Epithelial cell of prostate (primary cell): ENCODE measurements around the gene CLNK.
"Not testable (repeated sequence)": the region's sequence is repeated elsewhere in the genome, so short reads cannot be mapped to it uniquely, and the experiment has no call there.

Experiments used
- DNase-seq: peaks from one replicate; pipeline ENCODE4 v3.0.0-alpha.2; 2011; ENCODE audit warnings: low read depth, low spot score
- H3K27ac ChIP-seq: fragments of 450-650 bp; 2 replicates; pipeline ENCODE4 v1.5.1; 2017; ENCODE audit warnings: mild to moderate bottlenecking

CLNK gene

DNA sequence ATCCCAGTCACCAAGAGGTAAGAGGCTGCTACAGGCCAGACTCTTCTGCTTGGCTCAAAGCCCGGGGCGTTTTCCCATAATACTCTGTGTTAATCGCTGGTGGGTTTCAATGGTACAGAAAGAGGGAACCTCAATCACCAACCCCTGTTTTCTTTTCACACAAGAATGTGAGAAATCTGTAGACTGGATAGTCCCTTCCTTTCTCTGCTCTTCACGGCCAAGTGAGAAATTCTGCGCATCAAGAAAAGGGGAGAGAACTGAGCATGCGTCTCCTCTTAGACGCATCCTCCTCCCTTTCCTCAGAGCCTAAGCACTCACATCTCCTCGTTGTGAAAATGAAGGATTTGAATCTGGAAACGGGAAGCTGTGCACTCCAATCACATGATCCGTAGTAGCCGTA is 64.7 kb downstream of the CLNK start:
- H3K27ac ChIP-seq: no peak overlapping the region
- DNase-seq: no peak

DNA sequence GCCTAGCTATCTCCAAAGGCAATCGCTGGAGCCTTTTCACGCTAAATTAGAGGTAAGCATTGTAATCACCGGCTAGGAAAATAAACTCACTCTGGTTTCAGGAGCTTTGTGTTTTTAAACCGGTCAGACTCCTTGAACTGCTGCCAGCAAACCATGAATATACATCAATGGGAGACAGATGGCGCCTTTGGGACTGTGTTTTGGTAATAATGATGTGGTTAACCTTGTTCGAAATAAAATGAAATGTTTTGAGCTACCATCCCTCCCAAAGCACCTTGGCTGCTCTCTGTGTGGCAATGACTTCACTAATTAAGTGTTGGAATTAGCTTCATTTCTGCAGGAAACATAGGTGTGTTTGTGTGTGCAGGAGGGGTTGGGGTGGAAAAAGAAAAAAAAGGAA is 65.3 kb downstream of the CLNK start:
- no peak for DNase-seq
- no peak overlapping the region for H3K27ac ChIP-seq

DNA sequence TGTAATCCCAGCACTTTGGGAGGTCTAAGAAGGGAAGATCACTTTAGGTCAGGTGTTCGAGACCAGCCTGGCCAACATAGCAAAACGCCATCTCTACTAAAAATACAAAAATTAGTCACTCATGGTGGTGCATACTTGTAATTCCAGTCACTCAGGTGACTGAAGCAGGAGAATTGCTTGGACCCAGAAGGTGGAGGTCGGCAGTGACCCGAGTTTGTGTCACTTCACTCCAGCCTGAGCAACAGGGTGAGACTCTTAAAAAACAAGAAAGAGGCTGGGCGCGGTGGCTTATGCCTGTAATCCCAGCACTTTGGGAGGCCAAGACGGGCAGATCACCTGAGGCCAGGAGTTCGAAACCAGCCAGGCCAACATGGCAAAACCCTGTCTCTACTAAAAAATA is 69.6 kb downstream of the CLNK start:
- DNase-seq, H3K27ac ChIP-seq: not testable (repeated sequence)

DNA sequence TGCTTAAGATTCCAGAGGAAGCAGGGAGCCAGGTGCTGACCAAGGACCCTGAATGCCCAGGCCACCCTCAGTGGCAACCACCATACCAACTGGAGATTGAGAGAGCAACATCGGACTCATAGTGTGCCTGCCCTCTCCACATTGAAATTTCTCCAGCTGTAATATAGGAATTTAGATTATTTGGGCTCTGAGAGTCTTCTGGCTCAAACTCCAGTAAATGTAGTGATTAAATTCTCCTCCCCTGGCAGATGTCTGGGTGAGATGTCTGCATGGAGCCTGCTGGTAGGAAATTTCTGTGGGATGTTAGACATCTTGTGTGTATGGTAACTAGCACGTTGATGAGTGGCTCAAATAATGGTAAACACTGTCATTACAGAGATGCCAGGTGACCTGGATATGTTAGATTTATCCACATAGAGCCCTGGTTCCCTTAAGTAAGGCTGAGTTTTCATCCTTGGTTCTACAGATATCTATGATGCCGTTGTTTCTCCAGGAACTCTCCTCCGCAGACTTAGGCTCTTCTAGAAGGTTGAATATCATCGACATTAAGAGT is 70.6 kb downstream of the CLNK start:
- DNase-seq: no peak
- no peak overlapping the region for H3K27ac ChIP-seq

DNA sequence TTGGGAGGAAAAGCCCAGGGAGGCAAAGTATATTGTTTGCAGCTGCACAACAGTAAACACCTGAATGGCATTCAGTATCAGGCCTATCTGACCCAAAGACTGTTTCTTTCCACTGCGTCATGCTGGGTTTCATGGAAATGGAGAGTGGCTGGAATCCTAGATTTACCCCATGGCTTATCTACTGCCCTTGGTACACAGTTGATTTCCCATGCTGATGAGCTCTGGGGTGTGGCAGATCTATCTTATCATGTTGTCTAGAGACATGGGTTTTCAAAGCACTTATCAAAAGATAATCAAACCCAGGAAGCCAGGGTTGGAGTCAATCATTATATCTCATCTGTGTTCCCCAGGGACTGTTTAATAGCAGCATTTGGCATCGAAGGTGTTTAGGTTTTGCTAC is 72.1 kb downstream of the CLNK start:
- H3K27ac ChIP-seq: no peak overlapping the region
- no peak for DNase-seq

DNA sequence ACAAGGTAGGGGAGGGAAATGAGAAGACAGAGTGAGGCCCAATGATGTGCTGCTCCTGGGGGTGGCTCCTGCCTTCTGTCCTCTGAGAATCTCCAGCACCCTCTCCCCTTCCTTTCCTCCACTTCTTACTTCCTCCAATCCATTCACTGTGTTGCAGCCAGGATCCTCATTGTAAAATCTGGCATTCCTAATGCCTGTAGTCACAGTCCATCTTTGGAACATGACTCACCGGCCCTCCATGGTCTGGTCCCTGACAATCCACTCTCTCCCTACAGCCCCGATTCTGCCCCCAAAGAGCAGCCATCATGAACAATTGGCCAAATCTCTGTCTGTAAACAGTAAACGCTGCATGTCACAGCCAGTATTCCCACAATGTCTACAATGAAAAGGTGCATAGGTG is 72.9 kb downstream of the CLNK start:
- no peak for DNase-seq
- H3K27ac ChIP-seq: no peak overlapping the region

DNA sequence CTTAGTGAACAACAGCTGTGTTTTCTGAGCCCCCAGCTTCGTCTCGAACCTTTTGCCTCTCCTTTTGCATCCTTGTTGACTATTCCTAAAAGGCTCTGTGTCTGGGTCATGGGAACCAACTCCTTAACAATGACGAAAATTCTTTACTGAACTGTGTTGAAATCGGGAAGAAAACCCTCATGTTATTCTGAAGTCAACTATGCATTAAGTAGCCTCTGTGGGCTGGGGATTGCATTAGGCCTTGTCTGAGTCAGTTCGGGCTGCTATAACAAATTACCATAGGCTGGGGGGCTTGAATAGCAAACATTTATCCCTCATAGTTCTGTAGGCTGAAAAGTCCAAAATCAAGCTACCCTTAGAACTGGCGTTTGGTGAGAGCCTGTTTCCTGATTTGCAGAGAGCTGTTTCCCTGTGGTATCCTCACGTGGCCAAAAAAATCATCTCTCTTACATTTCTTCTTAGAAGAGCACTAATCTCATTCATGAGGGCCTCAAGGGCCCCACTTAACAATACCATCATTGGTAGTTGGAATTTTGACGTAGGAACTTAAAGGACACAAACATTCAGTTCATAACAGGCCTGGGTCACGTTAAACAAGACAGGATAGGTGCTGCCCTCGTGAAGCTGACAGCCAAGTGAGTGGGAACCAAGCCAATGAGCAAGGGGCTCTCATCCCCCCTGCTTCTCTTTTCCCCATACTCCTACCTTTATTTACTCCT is 75.9 kb downstream of the CLNK start:
- DNase-seq: no peak
- H3K27ac ChIP-seq: no peak overlapping the region

DNA sequence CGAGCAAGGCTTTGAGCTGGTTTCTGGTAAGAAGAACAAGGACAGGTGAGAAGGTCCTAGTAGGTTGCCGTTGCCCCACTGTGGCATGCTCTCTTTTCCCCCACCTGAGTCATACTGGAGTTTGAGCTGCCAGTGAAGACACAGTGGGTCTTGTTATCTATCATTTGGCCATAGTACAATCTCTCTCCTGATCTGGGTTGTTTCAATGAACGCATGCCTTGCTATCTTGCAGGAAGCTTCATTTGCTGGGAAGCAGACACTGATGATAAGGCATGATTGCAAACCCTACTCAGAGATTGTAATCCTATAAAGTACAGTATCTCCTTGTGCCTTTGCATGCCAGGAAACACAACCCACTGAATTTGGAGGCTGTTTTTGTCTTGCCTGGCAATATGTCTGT is 77.4 kb downstream of the CLNK start:
- peak overlapping the region; percentile 92 for H3K27ac ChIP-seq
- DNase-seq: no peak

DNA sequence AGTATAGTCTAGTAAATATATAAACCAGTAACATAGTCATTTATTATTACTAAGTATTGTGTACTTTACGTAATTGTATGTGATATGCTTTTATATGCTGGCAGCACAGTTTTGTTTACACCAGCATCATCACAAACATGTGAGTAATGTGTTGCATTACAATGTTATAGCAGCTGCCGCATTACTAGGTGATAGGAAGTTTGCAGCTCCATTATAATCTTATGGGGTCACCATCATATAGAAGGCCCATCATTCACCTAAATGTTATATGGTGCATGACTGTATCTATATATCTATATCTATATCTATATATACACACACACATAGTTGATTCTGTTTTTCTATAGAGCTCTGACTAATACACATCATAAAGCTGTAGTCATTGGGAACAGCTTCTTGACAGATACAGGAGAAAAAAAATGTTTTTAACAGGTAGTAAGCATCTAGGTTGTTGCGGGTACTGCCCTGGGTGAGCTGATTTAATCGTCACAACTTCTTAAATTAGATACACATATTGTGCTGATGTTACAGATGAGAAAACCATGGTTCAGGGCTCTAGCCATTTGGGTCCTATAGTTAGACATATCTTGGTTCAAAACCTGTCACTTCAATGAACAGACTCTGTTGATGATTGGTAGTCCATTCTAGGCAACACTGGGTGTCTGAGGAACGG is 77.9 kb downstream of the CLNK start:
- DNase-seq: no peak
- H3K27ac ChIP-seq: peak overlapping the region; percentile 92

DNA sequence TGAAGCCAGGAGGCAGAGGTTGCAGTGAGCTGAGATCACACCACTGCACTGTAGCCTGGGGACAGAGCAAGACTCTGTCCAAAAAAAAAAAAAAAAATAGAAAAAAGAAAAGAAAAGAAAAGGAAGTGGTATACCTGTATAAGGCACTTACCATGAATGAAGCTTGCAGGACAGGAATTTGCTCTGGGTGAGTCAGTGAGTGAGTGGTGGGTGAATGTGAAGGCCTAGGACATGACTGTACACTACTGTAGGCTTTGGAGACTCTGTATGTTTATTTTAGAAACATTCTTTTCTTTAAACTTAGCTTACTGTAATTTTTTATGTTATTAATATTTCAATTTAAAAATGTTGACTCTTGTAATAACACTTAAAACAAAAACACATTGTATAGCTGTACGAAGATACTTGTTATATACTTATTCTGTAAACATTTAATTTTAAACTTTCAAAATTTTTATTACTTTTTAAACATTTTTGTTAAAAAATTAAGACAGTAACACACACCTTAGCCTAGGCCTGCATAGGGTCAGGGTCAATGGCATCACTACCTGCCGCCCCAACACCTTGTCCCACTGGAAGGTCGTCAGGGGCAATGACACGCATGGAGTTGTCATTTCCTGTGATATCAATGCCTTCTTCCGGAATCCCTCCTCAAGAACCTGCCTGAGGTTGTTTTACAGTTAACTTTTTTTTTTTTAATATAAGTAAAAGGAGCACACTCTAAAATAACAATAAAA is 78.7 kb downstream of the CLNK start:
- peak overlapping the region; percentile 92 for H3K27ac ChIP-seq
- DNase-seq: peak; percentile 55

DNA sequence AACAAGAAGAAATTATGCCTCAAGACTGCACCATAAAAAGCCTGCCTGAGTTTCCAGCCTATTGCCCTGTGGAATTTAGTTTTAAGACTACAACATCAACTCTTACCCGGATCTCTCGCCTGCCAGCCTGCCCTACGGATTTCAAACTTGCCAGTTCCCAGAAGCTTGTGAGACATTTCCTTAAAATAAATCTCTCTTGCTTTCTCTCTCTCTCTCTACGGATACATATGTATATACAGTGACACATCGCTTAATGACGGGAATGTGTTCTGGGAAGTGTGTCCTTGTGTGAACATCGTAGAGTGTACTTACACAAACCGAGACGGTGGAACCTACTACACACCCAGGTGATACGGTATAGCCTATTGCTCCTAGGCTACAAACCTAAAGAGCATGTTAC is 79.5 kb downstream of the CLNK start:
- peak overlapping the region; percentile 92 for H3K27ac ChIP-seq
- DNase-seq: no peak

DNA sequence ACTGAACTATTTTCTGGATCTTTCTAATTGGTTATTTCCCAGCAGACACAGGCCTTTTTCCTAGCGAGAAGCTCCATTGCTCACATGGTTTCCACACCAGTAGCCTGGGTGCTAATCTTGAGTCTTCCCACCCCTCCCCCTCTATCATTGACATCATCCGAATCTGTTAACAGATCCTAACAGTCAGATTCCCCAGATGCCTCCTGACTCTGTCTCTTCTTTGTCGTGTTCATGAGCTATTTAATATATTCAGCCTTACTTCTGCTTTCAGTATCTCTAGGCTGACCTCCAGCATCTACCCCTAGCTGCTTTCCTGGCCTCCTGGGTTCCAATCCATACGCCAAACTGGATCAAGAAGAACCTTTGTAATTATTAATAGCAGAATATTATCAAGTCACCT is 85.0 kb downstream of the CLNK start:
- DNase-seq: no peak
- no peak overlapping the region for H3K27ac ChIP-seq

DNA sequence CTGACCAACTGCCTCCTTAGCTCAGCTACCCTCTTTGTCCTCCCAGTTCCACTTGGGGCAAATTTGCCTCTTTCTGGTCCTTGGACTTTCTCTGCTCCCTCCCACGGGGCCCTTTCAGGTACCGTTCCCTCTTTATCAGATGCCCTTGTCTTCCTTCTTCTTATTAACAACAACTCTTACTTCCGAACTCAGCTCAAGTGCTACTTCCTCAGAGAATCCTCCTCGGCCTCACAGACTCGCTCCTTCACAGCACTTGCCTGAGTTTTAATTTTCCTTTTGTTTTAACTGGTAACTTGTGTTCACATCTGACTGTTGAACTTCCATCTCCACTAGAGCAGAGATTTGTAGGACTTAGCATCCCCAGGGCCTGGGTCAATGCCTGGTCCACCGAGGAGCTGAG is 85.7 kb downstream of the CLNK start:
- H3K27ac ChIP-seq: no peak overlapping the region
- DNase-seq: no peak

DNA sequence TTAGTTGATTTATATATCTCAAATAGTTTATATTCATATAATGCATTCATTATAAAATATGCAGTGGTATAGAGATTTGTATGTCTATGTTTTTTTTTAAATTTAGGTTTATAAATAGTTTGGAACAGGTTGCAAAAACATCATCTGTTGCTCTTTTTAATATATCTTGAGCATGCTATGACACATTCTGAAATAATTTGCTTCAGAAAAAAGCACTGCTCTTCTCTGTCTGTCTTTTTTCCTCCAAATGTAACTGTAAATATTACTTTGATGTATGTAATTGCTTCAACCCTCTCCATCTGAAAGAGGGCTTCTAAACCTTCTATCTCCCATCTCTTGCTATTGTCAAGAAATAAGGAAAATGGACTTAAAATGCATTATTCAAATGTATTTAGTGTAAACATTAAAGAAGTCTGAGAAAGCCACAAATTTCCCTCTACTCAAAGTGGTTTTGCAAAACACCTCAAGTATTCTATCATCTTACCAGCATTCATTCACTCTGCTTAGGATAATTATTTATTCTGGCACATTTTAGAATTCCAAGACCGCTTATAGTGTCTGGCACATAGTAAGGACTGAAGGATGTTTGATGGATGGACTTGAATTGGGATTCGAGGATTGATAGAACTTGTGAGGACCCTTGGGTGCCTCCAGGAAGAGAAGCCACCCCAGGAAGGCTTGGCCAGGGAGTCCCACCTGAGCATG is 87.8 kb downstream of the CLNK start:
- no peak for DNase-seq
- H3K27ac ChIP-seq: no peak overlapping the region

DNA sequence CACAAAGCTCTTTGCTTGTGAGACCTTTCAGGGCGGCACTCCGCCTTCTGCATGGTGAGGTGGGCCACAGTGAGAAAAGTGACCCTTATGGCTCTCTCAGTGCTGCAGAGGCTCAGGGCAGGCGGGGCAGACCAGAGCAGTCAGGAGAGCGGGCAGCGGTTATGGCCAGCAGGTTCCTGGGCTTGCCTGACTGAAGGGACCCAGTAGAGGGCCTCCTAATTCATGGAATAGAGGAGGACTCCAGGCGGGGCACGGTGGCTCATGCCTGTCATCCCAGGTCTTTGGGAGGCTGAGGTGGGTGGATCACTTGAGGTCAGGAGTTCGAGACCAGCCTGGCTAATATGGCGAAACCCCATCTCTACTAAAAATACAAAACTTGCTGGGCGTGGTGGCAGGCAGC is 91.4 kb downstream of the CLNK start:
- no peak overlapping the region for H3K27ac ChIP-seq
- DNase-seq: no peak

DNA sequence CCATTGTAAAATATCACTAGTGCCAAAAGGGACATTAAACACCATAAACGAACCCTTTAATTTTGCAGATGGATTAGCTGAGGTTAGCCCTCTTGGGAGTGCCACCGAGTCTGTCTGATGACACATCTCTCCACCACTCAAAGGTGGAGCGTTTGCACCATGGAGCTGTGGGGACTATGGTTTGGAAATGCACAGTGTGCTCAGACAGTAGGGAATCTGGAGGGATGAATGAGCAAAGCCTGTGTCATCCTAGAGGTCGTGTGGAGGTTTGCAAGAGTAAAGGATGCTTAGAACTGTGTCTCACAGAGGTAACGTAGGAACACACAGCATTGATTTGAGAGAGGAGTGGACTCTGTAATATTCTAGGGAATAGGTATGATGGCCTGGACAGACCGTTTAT is 93.7 kb downstream of the CLNK start:
- DNase-seq: no peak
- H3K27ac ChIP-seq: no peak overlapping the region

DNA sequence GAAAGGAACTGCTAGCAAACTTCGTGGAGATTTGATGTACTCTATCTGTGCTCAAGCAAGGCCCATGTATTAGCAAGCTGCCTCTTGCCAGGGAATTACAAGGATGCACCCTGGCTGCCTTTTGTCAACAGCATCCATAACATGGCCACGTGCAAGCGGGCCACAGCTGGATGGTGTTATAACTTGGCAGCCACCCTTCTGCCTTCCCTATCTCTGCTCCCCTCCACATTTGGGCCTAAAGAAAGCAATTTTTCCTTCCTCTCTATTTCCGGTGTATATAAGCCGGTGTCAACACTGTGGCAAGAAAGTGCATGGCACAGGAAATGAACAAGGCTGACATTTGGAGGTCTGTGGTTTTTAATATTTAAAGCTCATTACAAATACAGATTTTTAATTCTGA is 94.8 kb downstream of the CLNK start:
- DNase-seq: no peak
- no peak overlapping the region for H3K27ac ChIP-seq

DNA sequence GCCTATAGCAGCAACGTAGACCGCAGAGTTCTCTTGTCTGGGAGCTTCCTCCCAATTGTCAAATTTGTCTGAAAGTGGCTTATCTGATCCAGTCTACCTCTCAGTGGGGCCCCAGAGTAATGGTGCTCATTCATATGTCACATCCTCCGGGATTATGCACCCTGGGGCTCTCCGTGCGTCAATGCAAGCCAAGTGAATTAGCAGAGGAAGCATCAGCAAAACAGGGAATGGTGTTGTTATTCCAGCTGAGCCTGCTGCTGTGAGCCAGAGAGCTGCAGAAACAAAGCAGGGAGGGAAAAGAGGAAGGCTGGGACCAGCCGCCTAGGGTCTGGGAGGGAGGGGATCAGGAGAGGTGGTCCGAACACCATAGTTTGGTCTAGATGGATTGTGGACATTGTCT is 95.2 kb downstream of the CLNK start:
- no peak overlapping the region for H3K27ac ChIP-seq
- DNase-seq: no peak

DNA sequence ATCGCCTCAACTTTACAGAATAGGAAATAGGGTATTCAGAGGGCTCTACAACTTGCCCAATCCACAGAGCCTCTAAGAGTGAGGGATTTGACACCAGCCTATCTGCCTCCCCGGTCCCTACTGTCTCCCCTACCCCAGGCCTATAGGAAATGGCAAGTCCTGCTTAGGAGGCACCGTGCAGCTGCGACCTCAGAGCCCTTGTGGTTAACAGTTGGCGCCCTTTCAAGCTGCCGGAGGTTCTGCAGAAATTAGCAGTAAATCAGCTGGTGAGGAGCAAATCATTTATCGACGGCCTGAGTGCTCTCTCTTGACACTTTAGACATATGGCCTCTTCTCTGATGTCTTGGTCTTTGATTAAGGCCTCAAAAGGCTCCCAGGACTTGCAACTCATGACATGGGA is 96.9 kb downstream of the CLNK start:
- no peak for DNase-seq

DNA sequence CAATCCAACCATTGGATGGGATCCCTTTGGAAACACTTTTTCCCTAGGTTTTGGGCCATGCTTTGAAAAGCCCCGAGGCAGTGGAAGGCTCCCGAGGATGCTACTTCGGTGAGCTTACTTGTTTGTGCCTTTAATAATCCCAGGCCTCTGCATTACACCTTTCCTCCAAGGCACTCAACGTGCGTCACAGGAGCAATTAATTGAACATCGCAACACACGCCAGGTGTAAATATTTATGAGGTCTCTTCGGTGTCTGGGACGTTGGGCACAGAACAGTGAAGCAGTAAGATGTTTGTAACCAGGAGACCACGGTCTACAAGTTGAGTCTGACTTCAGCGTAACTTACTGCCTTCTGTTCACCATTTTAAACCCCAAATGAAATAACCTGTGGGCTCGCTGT is 97.3 kb downstream of the CLNK start:
- no peak for DNase-seq
- H3K27ac ChIP-seq: no peak overlapping the region

More for the DNA sequence above, 96.9 kb downstream of the CLNK start:
- no peak overlapping the region for H3K27ac ChIP-seq

DNA sequence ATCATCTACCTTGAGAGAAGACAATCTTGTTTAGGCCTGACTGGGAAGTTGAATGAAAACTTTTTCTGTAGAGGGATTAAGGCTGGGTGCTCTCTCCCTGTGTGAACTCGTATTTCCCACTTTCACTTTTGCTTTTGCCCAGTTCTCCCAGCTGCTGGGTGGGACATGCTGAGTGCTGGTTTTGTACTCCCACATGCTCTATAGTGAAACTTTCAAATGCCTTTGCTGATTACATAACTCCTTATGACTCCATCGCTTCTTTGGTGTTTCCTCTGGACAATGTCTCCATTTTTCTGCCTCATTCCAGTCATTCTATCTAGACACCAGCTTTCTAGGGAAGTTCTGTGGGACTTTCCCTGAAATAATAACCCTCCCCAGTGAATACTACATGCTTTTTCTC is 100.5 kb downstream of the CLNK start:
- peak; percentile 41 for DNase-seq
- peak overlapping the region; percentile 17 for H3K27ac ChIP-seq
